ENCODE measurements around the gene C1orf159.

- TF ChIP-seq CTCF (optimal IDR thresholded peaks at IDR 0.05 in 1 of 3, IDR thresholded peaks at IDR 0.05 in 1 of 3, conservative IDR thresholded peaks at IDR 0.05 in 1 of 3; ENCODE audit: extremely low read depth in 1 of 3, insufficient read depth in 2 of 3, low read length in 3 of 3) = no peak
- no peak for TF ChIP-seq EZH2 (IDR thresholded peaks at IDR 0.05; ENCODE audit: low read length)
Measured at GRCh38 chr1:1061682-1062345, 54.1 kb downstream of the C1orf159 start.

Data from keratinocyte (primary cell).